K562 (cell line): ENCODE results near the gene HDAC5. TPM values are rescaled to one million over a fixed set of nuclear protein-coding genes. Genes with fewer than 3 reads are reported as not detected.
A peak's percentile ranks its signal among the peaks of the same experiment; 100 is the strongest.

Experiments used
- HNRNPH1 ChIP-seq: fragments of 200-400 bp; formaldehyde crosslinking; optimal IDR thresholded peaks from 2 replicates; pipeline ENCODE3; 2017; ENCODE audit warnings: low read depth, mild to moderate bottlenecking, low read length, moderate library complexity
- PHB2 ChIP-seq: fragments of 450-650 bp; IDR thresholded peaks from 2 replicates; pipeline ENCODE4 v1.6.1; 2017; ENCODE audit warnings: low read depth
- SIN3A ChIP-seq, 2 experiments: fragments of 150-350 bp in 1 of 2; IDR thresholded peaks; 2 replicates each; pipeline ENCODE4 v1.6.1; 2011 to 2016; ENCODE audit warnings: borderline replicate concordance in 2 of 2, low read depth in 2 of 2, low read length in 2 of 2, mild to moderate bottlenecking in 2 of 2, moderate library complexity in 2 of 2; ENCODE audit not compliant: control insufficient read depth in 1 of 2
- SRSF1 ChIP-seq: fragments of 200-400 bp; formaldehyde crosslinking; IDR thresholded peaks from 2 replicates; pipeline ENCODE4 v1.6.1; 2017; ENCODE audit warnings: mild to moderate bottlenecking, low read depth, low read length, moderate library complexity
- polyA plus RNA-seq, 8 experiments: library from polyadenylated mRNA; depleted of rRNA in 4 of 8; stranded (reverse) in 5 of 8; unstranded in 3 of 8; fragments of >200 nt; fragmentation: Nextera tagmentation in 2 of 8; fragmentation: Illumina TruSeq in 1 of 8; extraction: Ambion mirVana in 2 of 8; extraction: Trizol in 1 of 8; gene quantifications; 2 replicates each; pipeline versions ENCODE4 v1.2.1 to v1.2.3, GENCODE V29; 2011 to 2014; ENCODE audit warnings: inconsistent platforms in 1 of 8, missing spikeins in 1 of 8
- total RNA-seq, 7 experiments: library from RNA; depleted of rRNA in 6 of 7; stranded (reverse); fragments of >200 nt in 6 of 7; fragmentation: Illumina TruSeq in 2 of 7; extraction: Trizol in 2 of 7; gene quantifications; 2 replicates each; pipeline versions ENCODE4 v1.2.1 to v1.2.3, GENCODE V29; 2011 to 2021; ENCODE audit warnings: low replicate concordance in 1 of 7
- TF ChIP-seq, protein P1 (sequence below), 2 experiments: fragments of 450-650 bp in 1 of 2; sonication (generic) in 1 of 2; formaldehyde crosslinking in 1 of 2; IDR thresholded peaks; 2 replicates each; pipeline versions ENCODE4 v1.7.1 to v1.9.0; 2016 to 2022; ENCODE audit warnings: inconsistent platforms in 1 of 2, mild to moderate bottlenecking in 1 of 2, missing genetic modification reagents in 1 of 2
- TF ChIP-seq, protein P2 (sequence below), 3 experiments: fragments of 200-800 bp in 1 of 3; sonication (Bioruptor generic) in 1 of 3; sonication (generic) in 1 of 3; formaldehyde crosslinking in 1 of 3; IDR thresholded peaks; 2 replicates each; pipeline versions ENCODE4 v1.6.1 to v1.8.0; 2016 to 2022; ENCODE audit warnings: mild to moderate bottlenecking in 2 of 3, missing compliant biosample characterization in 2 of 3, missing genetic modification characterization in 2 of 3, missing genetic modification reagents in 1 of 3

HDAC5 gene
- total and polyA plus RNA-seq, 9 of the 15 experiments (the other 6 are each of a cell fraction or from before 2014, with no cell fraction given), result 0.45 to 26.2 (median 16.4) TPM

DNA sequence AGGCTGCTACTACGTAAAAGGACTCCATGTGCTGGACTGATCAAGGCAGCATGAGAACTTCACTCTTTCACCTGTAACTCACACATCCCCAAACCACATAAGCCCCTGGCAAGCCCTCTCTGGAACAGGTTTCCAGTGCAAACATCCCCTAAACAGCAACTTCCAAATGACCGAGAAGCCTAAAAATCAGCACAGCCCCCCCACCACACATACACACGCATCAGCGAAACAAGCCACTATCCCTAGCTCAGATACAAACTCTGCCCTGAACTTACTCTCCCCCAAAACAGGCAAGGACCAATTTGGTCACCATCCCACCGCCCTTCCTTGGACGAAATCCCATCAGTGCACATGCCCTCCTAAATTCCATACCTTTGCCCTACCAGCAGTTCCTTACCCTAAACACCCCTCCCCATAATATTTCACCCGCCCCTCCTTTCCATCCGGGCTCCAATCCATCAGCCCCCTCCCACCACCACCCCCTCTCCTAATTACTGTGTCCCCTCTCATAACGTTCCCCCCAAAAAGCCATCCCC lies 57.7 kb downstream of the HDAC5 start (continued):
- TF ChIP-seq, protein P1, sequence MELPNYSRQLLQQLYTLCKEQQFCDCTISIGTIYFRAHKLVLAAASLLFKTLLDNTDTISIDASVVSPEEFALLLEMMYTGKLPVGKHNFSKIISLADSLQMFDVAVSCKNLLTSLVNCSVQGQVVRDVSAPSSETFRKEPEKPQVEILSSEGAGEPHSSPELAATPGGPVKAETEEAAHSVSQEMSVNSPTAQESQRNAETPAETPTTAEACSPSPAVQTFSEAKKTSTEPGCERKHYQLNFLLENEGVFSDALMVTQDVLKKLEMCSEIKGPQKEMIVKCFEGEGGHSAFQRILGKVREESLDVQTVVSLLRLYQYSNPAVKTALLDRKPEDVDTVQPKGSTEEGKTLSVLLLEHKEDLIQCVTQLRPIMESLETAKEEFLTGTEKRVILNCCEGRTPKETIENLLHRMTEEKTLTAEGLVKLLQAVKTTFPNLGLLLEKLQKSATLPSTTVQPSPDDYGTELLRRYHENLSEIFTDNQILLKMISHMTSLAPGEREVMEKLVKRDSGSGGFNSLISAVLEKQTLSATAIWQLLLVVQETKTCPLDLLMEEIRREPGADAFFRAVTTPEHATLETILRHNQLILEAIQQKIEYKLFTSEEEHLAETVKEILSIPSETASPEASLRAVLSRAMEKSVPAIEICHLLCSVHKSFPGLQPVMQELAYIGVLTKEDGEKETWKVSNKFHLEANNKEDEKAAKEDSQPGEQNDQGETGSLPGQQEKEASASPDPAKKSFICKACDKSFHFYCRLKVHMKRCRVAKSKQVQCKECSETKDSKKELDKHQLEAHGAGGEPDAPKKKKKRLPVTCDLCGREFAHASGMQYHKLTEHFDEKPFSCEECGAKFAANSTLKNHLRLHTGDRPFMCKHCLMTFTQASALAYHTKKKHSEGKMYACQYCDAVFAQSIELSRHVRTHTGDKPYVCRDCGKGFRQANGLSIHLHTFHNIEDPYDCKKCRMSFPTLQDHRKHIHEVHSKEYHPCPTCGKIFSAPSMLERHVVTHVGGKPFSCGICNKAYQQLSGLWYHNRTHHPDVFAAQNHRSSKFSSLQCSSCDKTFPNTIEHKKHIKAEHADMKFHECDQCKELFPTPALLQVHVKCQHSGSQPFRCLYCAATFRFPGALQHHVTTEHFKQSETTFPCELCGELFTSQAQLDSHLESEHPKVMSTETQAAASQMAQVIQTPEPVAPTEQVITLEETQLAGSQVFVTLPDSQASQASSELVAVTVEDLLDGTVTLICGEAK (IDR thresholded peaks at IDR 0.05), result peak; percentile 46; the same call in 1 of the 2 replicates
- TF ChIP-seq, protein P1 (CRISPR knock-in tag; IDR thresholded peaks at IDR 0.05), result no peak
- TF ChIP-seq SRSF1 (no peak), HNRNPH1 (no peak), SIN3A (IDR thresholded peaks at IDR 0.05; ENCODE audit: borderline replicate concordance in 2 of 2, control insufficient read depth in 1 of 2, low read depth in 2 of 2, low read length in 2 of 2) (no peak), PHB2 (no peak)
- TF ChIP-seq, protein P2, sequence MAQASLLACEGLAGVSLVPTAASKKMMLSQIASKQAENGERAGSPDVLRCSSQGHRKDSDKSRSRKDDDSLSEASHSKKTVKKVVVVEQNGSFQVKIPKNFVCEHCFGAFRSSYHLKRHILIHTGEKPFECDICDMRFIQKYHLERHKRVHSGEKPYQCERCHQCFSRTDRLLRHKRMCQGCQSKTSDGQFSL (CRISPR knock-in tag; IDR thresholded peaks at IDR 0.05), result peak; percentile 81
- TF ChIP-seq, protein P2 (tag; IDR thresholded peaks at IDR 0.05), result peak in 1 of 2 experiments; percentile 67; a peak in 1 of 4 replicates
